HL-60 (cell line): Measurements from ENCODE around the gene ALPI.
"Not testable (repeated sequence)": the region's sequence is repeated elsewhere in the genome, so short reads cannot be mapped to it uniquely, and the experiment has no call there.

Experiments
- DNase-seq, 2 experiments: peaks; one replicate each; pipeline ENCODE4 v3.0.0-alpha.2; 2010 to 2020; ENCODE audit warnings: low read depth in 1 of 2, low spot score in 1 of 2
- H3K27ac ChIP-seq: fragments of 250-450 bp; sonication (Bioruptor Pico); replicated peaks from 2 replicates; pipeline ENCODE4 v1.5.1; 2020; ENCODE audit warnings: mild to moderate bottlenecking, moderate library complexity
- H3K27me3 ChIP-seq: fragments of 250-450 bp; sonication (Bioruptor Pico); 2 replicates; pipeline ENCODE4 v1.5.1; 2021; ENCODE audit warnings: mild to moderate bottlenecking, moderate library complexity; ENCODE audit not compliant: insufficient read depth, poor library complexity, severe bottlenecking
- H3K4me3 ChIP-seq: replicated peaks from 2 replicates; pipeline ENCODE4 v1.5.1; 2011; ENCODE audit warnings: mild to moderate bottlenecking, control low read depth, low read length; ENCODE audit not compliant: insufficient read depth
- GABPA ChIP-seq: IDR thresholded peaks from 2 replicates; pipeline ENCODE4 v1.6.1; 2012; ENCODE audit warnings: low read depth
- POLR2AphosphoS5 ChIP-seq: IDR thresholded peaks from 2 replicates; pipeline ENCODE4 v1.6.1; 2012; ENCODE audit warnings: low read depth
- SPI1 ChIP-seq: IDR thresholded peaks from 2 replicates; pipeline ENCODE4 v1.6.1; 2012; ENCODE audit warnings: low read depth, mild to moderate bottlenecking, borderline replicate concordance
- TF ChIP-seq, protein P1 (sequence below): IDR thresholded peaks from one replicate; pipeline ENCODE4 v1.5.1; 2011; ENCODE audit warnings: low read length, control low read depth, inconsistent platforms; ENCODE audit not compliant: insufficient read depth
- TF ChIP-seq, protein P2 (sequence below): IDR thresholded peaks from 2 replicates; pipeline ENCODE4 v1.6.1; 2012; ENCODE audit warnings: low read depth; ENCODE audit not compliant: insufficient replicate concordance

ALPI gene

DNA sequence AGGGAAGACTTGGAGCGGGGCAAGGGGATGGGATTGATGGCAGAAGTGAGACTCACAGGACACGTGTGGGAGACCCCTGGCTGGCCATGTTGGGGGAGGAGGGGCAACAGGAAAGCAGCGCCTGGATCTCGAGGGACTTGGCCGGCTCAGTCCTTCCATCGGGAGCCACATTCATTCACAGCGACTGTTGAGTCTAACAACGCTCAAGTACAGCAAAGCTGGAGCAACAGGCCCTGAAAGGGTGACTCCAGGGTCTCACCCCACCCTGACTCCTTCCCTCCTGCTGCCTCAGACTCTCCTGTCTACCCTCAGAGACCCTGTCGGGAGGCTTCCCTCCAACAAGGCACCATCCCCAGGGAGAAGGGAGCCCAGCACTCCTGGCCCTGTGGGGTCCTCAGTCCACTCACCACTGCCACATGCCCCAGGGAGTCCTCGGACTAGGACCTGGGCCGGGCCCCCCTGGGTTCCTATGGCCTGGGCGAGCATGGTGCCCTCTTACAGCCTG, 14.8 kb upstream of the ALPI start:
- DNase-seq: no peak
- no peak overlapping the region for H3K4me3 ChIP-seq
- TF ChIP-seq SPI1 (no peak), GABPA (no peak), POLR2AphosphoS5 (no peak)
- TF ChIP-seq, protein P1, sequence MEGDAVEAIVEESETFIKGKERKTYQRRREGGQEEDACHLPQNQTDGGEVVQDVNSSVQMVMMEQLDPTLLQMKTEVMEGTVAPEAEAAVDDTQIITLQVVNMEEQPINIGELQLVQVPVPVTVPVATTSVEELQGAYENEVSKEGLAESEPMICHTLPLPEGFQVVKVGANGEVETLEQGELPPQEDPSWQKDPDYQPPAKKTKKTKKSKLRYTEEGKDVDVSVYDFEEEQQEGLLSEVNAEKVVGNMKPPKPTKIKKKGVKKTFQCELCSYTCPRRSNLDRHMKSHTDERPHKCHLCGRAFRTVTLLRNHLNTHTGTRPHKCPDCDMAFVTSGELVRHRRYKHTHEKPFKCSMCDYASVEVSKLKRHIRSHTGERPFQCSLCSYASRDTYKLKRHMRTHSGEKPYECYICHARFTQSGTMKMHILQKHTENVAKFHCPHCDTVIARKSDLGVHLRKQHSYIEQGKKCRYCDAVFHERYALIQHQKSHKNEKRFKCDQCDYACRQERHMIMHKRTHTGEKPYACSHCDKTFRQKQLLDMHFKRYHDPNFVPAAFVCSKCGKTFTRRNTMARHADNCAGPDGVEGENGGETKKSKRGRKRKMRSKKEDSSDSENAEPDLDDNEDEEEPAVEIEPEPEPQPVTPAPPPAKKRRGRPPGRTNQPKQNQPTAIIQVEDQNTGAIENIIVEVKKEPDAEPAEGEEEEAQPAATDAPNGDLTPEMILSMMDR: no peak
- TF ChIP-seq, protein P2, sequence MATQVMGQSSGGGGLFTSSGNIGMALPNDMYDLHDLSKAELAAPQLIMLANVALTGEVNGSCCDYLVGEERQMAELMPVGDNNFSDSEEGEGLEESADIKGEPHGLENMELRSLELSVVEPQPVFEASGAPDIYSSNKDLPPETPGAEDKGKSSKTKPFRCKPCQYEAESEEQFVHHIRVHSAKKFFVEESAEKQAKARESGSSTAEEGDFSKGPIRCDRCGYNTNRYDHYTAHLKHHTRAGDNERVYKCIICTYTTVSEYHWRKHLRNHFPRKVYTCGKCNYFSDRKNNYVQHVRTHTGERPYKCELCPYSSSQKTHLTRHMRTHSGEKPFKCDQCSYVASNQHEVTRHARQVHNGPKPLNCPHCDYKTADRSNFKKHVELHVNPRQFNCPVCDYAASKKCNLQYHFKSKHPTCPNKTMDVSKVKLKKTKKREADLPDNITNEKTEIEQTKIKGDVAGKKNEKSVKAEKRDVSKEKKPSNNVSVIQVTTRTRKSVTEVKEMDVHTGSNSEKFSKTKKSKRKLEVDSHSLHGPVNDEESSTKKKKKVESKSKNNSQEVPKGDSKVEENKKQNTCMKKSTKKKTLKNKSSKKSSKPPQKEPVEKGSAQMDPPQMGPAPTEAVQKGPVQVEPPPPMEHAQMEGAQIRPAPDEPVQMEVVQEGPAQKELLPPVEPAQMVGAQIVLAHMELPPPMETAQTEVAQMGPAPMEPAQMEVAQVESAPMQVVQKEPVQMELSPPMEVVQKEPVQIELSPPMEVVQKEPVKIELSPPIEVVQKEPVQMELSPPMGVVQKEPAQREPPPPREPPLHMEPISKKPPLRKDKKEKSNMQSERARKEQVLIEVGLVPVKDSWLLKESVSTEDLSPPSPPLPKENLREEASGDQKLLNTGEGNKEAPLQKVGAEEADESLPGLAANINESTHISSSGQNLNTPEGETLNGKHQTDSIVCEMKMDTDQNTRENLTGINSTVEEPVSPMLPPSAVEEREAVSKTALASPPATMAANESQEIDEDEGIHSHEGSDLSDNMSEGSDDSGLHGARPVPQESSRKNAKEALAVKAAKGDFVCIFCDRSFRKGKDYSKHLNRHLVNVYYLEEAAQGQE: no peak
- no peak overlapping the region for H3K27ac ChIP-seq
- H3K27me3 ChIP-seq: no peaks in the 10 kb centered on the region

DNA sequence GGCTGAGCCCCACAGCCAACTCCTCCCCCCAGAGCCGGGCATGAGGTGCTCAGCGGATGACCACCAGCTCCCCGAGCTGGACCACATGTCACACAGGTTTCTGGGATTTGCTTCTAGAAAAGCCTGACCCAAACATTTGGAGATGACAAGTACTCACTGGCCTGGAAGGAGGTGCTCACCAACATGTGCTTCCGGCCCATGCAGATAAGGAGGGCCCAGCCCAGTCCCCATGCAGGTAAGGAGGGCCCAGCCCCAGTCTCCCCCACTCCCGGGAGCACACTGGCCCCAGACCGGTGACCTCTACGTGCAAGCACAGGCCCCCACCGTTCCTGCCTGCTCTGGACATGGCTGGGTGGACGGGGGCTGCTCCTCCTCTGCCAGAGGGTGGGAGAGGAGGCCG, 14.0 kb upstream of the ALPI start:
- not testable (repeated sequence) for DNase-seq, H3K27me3 ChIP-seq, H3K27ac ChIP-seq, H3K4me3 ChIP-seq

DNA sequence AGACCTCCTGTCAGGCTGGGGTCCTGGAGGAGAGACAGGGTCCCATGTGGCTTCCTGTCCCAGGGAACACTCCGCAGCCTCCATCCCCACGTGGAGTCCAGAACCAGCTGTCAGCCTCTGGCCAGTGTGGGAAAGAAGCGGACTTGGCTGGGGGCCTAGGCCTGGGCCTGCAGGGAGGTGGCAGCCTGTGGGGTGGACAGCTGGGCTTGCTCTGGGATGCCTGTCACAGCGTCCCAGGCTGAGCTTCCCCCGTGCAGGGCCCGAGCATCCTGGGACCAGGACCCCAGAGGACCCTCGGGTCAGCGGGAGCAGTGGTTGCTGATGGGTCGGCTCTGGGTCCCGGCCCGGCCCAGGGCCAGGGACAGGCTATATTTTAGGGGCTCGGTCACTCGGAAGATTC, 13.5 kb upstream of the ALPI start:
- not testable (repeated sequence) for DNase-seq, H3K27me3 ChIP-seq, H3K27ac ChIP-seq, H3K4me3 ChIP-seq

DNA sequence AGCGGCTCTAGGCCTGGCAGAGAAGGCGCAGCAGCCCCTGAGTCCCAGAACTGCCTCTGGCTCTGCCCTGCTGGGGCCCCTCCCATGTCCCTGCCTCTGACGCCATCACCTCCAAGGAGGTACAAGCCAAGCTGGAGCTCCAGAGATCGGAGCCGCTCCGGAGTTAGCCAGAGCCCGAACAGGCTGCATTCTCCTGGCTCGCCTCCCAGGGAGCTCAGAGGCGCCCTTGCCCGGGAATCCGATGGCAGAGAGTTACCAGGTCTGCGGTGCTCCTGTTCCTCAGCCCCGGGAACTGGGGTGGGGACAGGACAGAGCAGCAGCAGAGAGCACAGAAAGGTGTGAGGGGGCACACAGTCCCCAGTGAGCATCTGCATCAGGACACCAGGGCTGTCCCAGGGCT, 12.9 kb upstream of the ALPI start:
- not testable (repeated sequence) for H3K27me3 ChIP-seq, H3K4me3 ChIP-seq, DNase-seq, H3K27ac ChIP-seq

DNA sequence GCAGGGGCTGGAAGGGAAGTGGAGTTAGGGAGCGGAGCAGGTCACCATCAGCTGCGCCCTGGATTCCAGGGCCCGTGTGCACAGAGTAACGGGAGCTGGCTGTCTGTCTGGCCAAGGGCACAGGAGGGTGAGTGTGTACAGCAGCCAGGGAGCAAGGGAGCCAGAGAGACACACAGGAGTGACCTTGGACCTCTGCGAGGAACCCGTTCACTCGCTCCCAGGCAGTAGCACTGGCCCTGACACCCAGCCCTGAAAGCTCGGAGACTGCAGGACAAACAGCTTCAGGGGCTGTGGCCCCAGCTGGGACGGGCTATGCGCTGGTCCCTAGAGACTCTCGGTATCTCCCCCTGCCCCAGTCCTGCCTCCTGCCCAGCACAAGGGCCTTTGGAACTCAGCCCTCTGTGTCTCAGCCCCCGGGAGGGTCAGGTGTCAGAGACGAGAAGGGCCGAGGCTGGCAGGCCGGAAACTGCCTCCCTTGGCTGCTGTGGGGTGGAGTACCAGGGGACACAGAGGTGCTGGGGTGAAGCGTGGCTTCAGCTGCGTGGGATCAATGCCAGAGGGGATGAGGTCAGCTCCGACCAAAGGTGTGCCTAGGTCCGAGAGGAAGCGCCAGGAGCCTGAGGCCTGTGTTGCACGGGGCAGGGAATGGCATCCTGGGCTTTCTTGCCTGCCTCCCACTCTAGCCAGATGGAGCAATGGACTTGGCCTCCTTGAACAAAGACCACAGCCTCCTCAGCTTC, 12.1 kb upstream of the ALPI start:
- DNase-seq, H3K27ac ChIP-seq, H3K4me3 ChIP-seq, H3K27me3 ChIP-seq: not testable (repeated sequence)

DNA sequence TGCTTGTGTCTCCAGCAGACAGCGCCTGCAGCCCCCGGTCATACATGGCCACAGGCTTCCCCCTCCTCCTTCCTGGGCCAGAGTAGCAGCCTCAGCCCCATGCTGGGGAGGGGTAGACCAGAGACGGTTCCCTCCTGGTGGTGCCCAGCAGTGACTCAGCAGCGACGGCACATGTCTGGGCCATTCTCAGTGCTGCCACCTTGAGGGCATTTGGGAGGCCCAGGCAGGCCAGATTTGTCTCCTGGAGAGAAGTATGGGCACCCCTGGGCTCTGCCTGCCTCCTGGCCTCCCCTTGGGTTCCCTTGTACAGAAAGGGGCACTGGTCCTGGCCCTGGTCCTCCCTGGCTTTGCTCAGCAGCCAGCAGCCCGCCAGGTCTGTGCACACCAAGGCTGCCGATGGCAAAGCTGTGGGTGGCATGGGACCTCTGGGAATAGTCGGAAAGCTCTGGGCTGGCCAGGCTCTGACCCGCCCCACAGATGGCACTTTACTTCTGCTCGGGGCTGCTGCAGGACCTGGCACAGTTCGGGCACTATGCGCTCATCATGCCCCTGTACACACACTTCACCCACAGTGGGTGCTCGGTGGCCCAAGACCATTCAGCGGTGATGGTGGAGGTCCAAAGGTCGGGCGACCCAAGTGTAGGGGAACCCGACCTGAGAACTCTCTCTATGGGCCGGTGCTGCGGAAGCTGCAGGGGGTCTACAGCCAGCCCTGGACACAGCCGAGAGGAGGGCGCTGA, 11.4 kb upstream of the ALPI start:
- H3K4me3 ChIP-seq: no peak overlapping the region
- peak; percentile 41 to 77 for DNase-seq
- TF ChIP-seq POLR2AphosphoS5 (no peak), SPI1 (no peak)
- TF ChIP-seq, protein P2: no peak
- TF ChIP-seq, protein P1: peak; percentile 72
- H3K27ac ChIP-seq: no peak overlapping the region
- no peaks in the 10 kb centered on the region for H3K27me3 ChIP-seq

DNA sequence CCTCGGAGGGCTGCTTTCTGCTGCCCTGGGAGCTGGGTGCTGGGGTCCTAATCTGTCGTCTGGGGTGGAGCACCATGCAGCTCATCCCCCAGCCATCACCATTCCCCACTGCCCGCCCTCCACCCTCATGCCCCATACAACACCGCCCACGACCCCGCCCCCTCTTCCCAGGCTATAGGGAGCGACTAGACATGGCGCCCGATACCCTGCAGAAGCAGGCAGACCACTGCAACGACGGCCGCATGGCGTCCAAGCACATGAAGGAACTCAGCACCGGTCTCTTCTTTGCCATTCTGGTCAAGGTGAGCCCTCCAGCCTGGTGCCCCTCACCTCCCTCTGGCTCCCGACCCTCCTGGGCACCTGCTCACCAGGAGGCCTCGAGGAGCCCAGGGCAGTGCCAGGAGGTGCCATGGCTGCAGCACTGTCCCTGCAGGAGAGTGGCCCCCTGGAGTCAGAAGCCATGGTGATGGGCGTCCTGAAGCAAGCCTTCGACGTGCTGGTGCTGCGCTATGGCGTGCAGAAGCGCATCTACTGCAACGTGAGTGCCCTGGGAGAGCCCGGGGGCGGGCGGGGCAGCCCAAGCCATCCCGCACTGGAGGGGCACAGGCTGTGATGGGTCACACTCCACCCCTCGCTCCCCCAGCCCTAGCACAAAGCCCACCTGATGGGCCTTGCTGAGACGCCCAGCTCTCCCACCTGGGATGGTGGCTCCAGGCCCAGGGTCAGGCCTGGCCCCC, 10.6 kb upstream of the ALPI start:
- DNase-seq, H3K27ac ChIP-seq, H3K27me3 ChIP-seq, H3K4me3 ChIP-seq: not testable (repeated sequence)

DNA sequence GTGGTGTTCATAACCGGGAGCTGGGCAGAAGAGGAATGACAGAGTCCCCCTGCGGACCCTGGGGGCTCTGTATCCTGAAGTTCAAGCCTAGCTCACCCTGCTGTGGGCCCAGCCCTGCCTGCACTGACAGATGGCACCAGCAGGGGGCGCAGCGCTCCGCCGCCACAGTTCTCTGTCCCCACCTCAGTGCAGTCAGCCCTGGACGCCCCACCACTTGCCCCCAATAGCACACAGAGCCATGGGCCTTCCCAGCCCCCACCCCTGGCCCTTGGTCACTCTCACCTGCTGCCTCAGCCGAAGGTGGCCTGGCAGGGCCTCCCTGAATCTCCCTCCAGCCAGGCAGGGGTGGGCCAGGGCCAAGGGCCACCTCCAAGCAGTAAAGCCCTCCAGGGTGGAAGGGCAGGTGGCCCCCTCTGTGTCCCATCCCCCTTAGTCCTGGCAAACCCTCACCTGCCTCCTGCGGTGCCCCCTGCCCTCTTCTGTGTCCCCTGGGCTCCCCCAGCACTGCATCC, 9.6 kb upstream of the ALPI start:
- not testable (repeated sequence) for H3K4me3 ChIP-seq, DNase-seq, H3K27ac ChIP-seq, H3K27me3 ChIP-seq
